GM19372 (cell line): ENCODE data around the gene SERTAD4.

ENCODE experiments used
- ATAC-seq: cut with Tn5 transposase; IDR thresholded peaks from one replicate; pipeline ENCODE4 v1.9.1; 2021; ENCODE audit warnings: mild to moderate bottlenecking, low read depth, moderate library complexity; ENCODE audit not compliant: unreplicated experiment

The SERTAD4 gene

GRCh38 chr1:210231846-210232510 is 618 bp upstream of the SERTAD4 start:
- ATAC-seq: no peak

GRCh38 chr1:210233216-210233494 is 559 bp downstream of the SERTAD4 start:
- ATAC-seq: peak; percentile 45

- ATAC-seq: peak; percentile 25
These were observed 1.1 kb downstream of the SERTAD4 start for GRCh38 chr1:210233495-210234328.

- ATAC-seq: no peak
These were observed 1.7 kb downstream of the SERTAD4 start for GRCh38 chr1:210234329-210234757.

GRCh38 chr1:210235363-210236053 is 2.9 kb downstream of the SERTAD4 start:
- no peak for ATAC-seq

GRCh38 chr1:210236386-210236839 is 3.8 kb downstream of the SERTAD4 start:
- ATAC-seq: no peak

GRCh38 chr1:210236840-210237409 is 4.3 kb downstream of the SERTAD4 start:
- ATAC-seq: no peak

GRCh38 chr1:210237479-210237878 is 4.9 kb downstream of the SERTAD4 start:
- ATAC-seq: no peak

- ATAC-seq: no peak
These were observed 5.4 kb downstream of the SERTAD4 start for GRCh38 chr1:210237981-210238380.

- ATAC-seq: no peak
These were observed 6.9 kb downstream of the SERTAD4 start for GRCh38 chr1:210239349-210240111.

GRCh38 chr1:210241121-210241520 is 8.5 kb downstream of the SERTAD4 start:
- ATAC-seq: no peak

- ATAC-seq: no peak
These were observed 12.3 kb downstream of the SERTAD4 start for GRCh38 chr1:210244746-210245367.

GRCh38 chr1:210246447-210246846 is 13.9 kb downstream of the SERTAD4 start:
- no peak for ATAC-seq

GRCh38 chr1:210248341-210248740 is 15.7 kb downstream of the SERTAD4 start:
- ATAC-seq: no peak

- no peak for ATAC-seq
These were observed 18.0 kb downstream of the SERTAD4 start for GRCh38 chr1:210250665-210250997.

GRCh38 chr1:210250998-210251679 is 18.5 kb downstream of the SERTAD4 start:
- ATAC-seq: no peak

GRCh38 chr1:210251680-210252490 is 19.3 kb downstream of the SERTAD4 start:
- ATAC-seq: no peak

- ATAC-seq: no peak
These were observed 20.0 kb downstream of the SERTAD4 start for GRCh38 chr1:210252621-210253051.

GRCh38 chr1:210254298-210254697 is 21.7 kb downstream of the SERTAD4 start:
- no peak for ATAC-seq
